OCI-LY7 (cell line): ENCODE results near the gene SERPINC1. TPM values are rescaled to one million over a fixed set of nuclear protein-coding genes. Genes with fewer than 3 reads are reported as not detected.

Source experiments
- BruUV-seq: library from RNA; stranded (reverse); fragments of 400-500 nt; replicated peaks from 2 replicates; lab custom pipeline; 2021; lab: Mats Ljungman, UMichigan
- CTCF ChIA-PET: fragments of 300-600 bp; sonication (Branson Sonifier 250); formaldehyde crosslinking; loops from one replicate; lab custom pipeline; 2022; ENCODE audit warnings: antibody characterized with exemption; ENCODE audit not compliant: unreplicated experiment; lab: Charles Lee
- POLR2A ChIA-PET: fragments of 300-600 bp; sonication (Branson Sonifier 250); formaldehyde crosslinking; loops from one replicate; lab custom pipeline; 2022; ENCODE audit warnings: antibody characterized with exemption; lab: Charles Lee
- DNase-seq: peaks from one replicate; pipeline ENCODE4 v3.0.0-alpha.2; 2015; ENCODE audit warnings: low spot score
- H2AFZ ChIP-seq: fragments of 200-600 bp; sonication (generic), shearing (Covaris generic); 2 replicates; pipeline ENCODE4 v1.6.1; 2014; ENCODE audit warnings: mild to moderate bottlenecking, antibody characterized with exemption, low read length, moderate library complexity
- H3K27ac ChIP-seq: fragments of 200-600 bp; sonication (generic); 2 replicates; pipeline ENCODE4 v1.5.1; 2014; ENCODE audit warnings: mixed run types, low read depth, mild to moderate bottlenecking, moderate library complexity, low read length, inconsistent platforms; ENCODE audit not compliant: poor library complexity, severe bottlenecking
- H3K36me3 ChIP-seq: fragments of 200-600 bp; sonication (generic); 2 replicates; pipeline ENCODE4 v1.6.1; 2014; ENCODE audit warnings: mild to moderate bottlenecking, antibody characterized with exemption, low read length, moderate library complexity, mixed read lengths; ENCODE audit not compliant: insufficient read depth
- H3K4me1 ChIP-seq: fragments of 200-600 bp; sonication (generic); 2 replicates; pipeline ENCODE4 v1.5.1; 2014; ENCODE audit warnings: mild to moderate bottlenecking, low read length; ENCODE audit not compliant: insufficient read depth, poor library complexity, severe bottlenecking
- H3K4me2 ChIP-seq: fragments of 200-600 bp; sonication (generic); 2 replicates; pipeline ENCODE4 v1.6.1; 2014; ENCODE audit warnings: mild to moderate bottlenecking, low read length
- H3K4me3 ChIP-seq: fragments of 200-600 bp; sonication (generic); 2 replicates; pipeline ENCODE4 v1.5.1; 2014; ENCODE audit warnings: mild to moderate bottlenecking, low read depth, low read length; ENCODE audit not compliant: poor library complexity, severe bottlenecking
- H3K79me2 ChIP-seq: fragments of 200-600 bp; sonication (generic); 2 replicates; pipeline ENCODE4 v1.6.1; 2016; ENCODE audit warnings: low read depth, mild to moderate bottlenecking, low read length, moderate library complexity, mixed read lengths; ENCODE audit not compliant: insufficient read depth
- H3K9me2 ChIP-seq: fragments of 200-600 bp; sonication (generic); 2 replicates; pipeline ENCODE4 v1.6.1; 2016; ENCODE audit warnings: mild to moderate bottlenecking, low read length, mixed read lengths; ENCODE audit not compliant: insufficient read depth
- H3K9me3 ChIP-seq: fragments of 200-600 bp; sonication (generic); 2 replicates; pipeline ENCODE4 v1.6.1; 2014; ENCODE audit warnings: mild to moderate bottlenecking, mixed run types, low read length, mixed read lengths
- H4K20me1 ChIP-seq: fragments of 200-600 bp; sonication (generic); 2 replicates; pipeline ENCODE4 v1.6.1; 2014; ENCODE audit warnings: mild to moderate bottlenecking, antibody characterized with exemption, low read length, moderate library complexity, mixed read lengths; ENCODE audit not compliant: insufficient read depth
- CTCF ChIP-seq: fragments of 200-600 bp; sonication (generic); conservative IDR thresholded peaks from 2 replicates; pipeline ENCODE4 v1.5.1; 2014; ENCODE audit warnings: mild to moderate bottlenecking, antibody characterized with exemption, low read length, moderate library complexity, mixed read lengths
- EZH2phosphoT487 ChIP-seq: fragments of 200-600 bp; sonication (generic); IDR thresholded peaks from 2 replicates; pipeline ENCODE4 v1.6.1; 2018; ENCODE audit warnings: low read depth, borderline replicate concordance, mild to moderate bottlenecking, mixed run types, antibody characterized with exemption, low read length, moderate library complexity, mixed read lengths
- intact Hi-C: fragments of 100-400 bp; cut with micrococcal nuclease; formaldehyde crosslinking; loops from one replicate; pipeline ENCODE4 v1.10.0; 2022; ENCODE audit not compliant: unreplicated experiment
- total RNA-seq, 2 experiments: library from RNA; depleted of rRNA in 1 of 2; stranded (reverse); fragments of >200 nt in 1 of 2; shearing (Covaris generic) in 1 of 2; gene quantifications; 2 replicates each; pipeline ENCODE4 v1.2.3, GENCODE V29; 2014 to 2022

SERPINC1 gene
- total RNA-seq, 2 experiments from 2014 or later, result not detected

GRCh38 chr1:173867753-173868265, 49.3 kb downstream of the SERPINC1 start, which contains the start of gene GAS5:
GAS5 (minus strand) TSS chr1:173867989.
- TF ChIP-seq CTCF (no peak), EZH2phosphoT487 (no peak)
- Histone ChIP-seq H3K79me2 (peaks cover 75% of the 10 kb centered on the region), H3K4me2 (peak within 1 kb of the TSS; percentile 96), H2AFZ (peak within 1 kb of the TSS; percentile 62), H3K9me2 (no peaks in the 10 kb centered on the region), H3K27ac (peak within 1 kb of the TSS; percentile 91), H4K20me1 (peaks cover 41% of the 10 kb centered on the region), H3K4me1 (peaks cover 61% of the 10 kb centered on the region), H3K9me3 (no peaks in the 10 kb centered on the region), H3K4me3 (peak within 1 kb of the TSS; percentile 98), H3K36me3 (peaks cover 67% of the 10 kb centered on the region)
- ChIA-PET CTCF (interaction anchor here (0.8 kb wide), 1 partner anchor 16 kb away, joined by 3 read pairs; no protein-coding TSS in a partner anchor), POLR2A (interaction anchor here (0.5 to 2.8 kb wide), 19 partner anchors 8 to 1155 kb away, joined by 3 to 11 read pairs (median 4); partner anchors contain the start of genes CENPL, DARS2 and RC3H1)
- intact Hi-C loops, result loop anchor here (1.0 to 5.0 kb wide), 8 partner anchors 44 to 1336 kb away; partner anchors contain the start of genes CENPL, DARS2, PRDX6 and RABGAP1L
- no TSS peak for BruUV-seq
- peak; percentile 99 for DNase-seq

- Histone ChIP-seq H3K4me3 (peak overlapping the region; percentile 98), H3K4me2 (peak overlapping the region; percentile 93), H3K9me2 (no peaks in the 10 kb centered on the region), H3K4me1 (peaks cover 66% of the 10 kb centered on the region), H3K9me3 (no peaks in the 10 kb centered on the region), H3K36me3 (peaks cover 67% of the 10 kb centered on the region), H2AFZ (no peak overlapping the region), H4K20me1 (peaks cover 41% of the 10 kb centered on the region), H3K79me2 (peaks cover 75% of the 10 kb centered on the region), H3K27ac (peak overlapping the region; percentile 91)
- TF ChIP-seq CTCF (no peak), EZH2phosphoT487 (no peak)
- CTCF ChIA-PET, result no interaction called here
- intact Hi-C loops, result loop anchor here (5.0 kb wide), 5 partner anchors 290 to 1335 kb away; partner anchors contain the start of genes PRDX6, RABGAP1L and SUCO
- BruUV-seq, result TSS peak; percentile 60
- DNase-seq, result no peak
- POLR2A ChIA-PET, result interaction anchor here (0.9 to 2.8 kb wide), 4 partner anchors 13 to 44 kb away, joined by 3 to 11 read pairs (median 6); partner anchors contain the start of genes CENPL and DARS2
These were observed 49.9 kb downstream of the SERPINC1 start for GRCh38 chr1:173867141-173867752.
